HG03439 (cell line): ENCODE data around the gene ZNF319.
"Not testable (repeated sequence)": the region's sequence is repeated elsewhere in the genome, so short reads cannot be mapped to it uniquely, and the experiment has no call there.

Experiments used
- ATAC-seq: cut with Tn5 transposase; IDR thresholded peaks from one replicate; pipeline ENCODE4 v1.9.1; 2021; ENCODE audit warnings: mild to moderate bottlenecking, moderate library complexity; ENCODE audit not compliant: unreplicated experiment

Gene ZNF319

DNA sequence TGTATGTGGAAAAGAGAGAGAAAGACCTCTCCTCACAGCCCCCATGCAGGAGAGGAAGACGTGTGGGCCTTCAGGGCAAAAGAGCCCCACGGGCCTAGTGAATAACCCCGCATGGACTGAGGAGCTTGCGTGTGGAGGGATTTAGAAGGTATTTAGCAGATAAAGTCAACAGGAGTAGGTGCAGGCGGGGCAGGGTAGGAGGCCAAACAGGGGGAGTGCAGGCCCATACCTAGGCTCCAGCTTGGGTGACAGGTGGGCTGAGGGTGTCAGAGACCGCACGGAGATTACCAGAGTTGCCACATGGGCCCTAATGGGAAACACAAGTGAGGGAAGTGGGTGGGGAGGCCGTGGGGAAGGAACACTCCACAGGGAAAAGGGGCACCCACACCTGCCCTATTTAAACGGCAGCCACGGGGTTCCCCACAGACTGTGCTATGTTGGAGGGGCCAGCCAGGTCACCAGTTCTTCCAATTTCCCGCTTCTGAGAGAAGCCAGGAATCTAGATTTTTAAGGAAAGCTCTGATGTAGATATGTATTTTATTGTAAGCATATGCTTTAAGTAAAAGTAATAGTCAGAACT lies 21.4 kb downstream of the ZNF319 start:
- no peak for ATAC-seq

DNA sequence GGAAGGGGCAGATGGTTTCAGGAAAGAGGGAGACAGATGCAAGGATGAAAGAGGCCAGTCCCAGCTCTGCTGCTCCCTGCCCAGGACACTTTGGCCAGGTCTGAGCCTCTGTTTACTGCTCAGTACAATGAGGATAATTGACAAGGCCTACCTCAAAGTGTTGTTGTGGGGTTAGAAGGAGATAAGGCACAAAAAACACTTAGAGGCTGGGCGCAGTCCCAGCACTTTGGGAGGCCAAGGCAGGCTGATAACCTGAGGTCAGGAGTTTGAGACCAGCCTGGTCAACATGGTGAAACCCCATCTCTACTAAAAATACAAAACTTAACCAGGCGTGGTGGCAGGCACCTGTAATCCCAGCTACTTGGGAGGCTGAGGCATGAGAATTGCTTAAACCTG lies 22.4 kb downstream of the ZNF319 start:
- not testable (repeated sequence) for ATAC-seq

DNA sequence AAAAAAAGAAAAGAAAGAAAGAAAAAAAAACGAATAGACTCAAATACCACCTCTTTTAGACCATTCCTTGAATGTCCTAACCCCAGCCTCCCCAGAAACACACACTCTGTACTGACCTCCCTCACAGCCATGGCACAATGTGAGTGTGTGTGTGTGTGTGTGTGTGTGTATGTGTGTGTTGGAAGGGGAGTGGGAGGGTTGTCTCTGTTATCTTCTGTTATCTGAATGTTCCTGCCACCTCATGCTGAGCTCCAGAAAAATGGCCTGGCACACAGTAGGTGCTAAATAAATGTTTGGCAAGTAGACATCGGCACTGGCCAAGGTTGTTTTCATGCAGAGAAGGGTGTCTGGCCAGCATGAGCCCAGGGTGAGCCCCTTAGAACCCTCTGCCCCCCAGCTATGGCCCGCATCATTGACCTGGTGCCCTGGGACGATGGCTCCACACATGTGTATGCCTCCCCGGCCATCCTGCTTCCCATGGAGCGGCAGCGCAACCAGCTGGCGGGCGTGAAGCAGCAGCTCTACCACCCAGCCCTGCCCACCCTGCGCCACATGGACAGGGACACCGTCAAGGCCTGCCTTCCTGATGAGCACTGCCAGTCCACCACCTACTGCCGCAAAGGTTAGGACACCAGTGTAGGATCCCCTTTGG lies 22.9 kb downstream of the ZNF319 start:
- ATAC-seq: no peak

DNA sequence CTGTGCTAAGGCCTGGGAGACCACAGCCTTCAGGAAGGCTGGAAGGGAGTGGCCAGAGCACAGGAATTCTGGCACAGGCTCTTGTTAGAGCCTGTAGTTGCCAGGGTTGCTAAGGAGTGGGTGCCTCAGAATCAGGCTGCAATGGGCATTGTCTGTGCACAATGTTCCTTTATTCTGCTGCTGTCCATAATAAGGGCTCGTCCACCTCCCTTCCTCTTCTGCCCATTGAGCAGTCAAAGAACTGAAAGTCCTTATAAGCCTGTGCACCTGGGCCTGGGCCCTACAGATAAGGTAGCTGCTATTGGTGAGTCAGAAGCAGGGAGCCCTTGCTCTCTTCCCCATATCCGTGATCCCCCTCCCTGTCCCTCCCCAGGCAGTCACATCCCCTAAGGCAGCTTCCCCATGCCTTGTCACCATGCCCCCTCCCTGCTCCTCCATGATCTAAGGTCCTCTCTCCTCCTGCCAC lies 24.1 kb downstream of the ZNF319 start:
- ATAC-seq: no peak

DNA sequence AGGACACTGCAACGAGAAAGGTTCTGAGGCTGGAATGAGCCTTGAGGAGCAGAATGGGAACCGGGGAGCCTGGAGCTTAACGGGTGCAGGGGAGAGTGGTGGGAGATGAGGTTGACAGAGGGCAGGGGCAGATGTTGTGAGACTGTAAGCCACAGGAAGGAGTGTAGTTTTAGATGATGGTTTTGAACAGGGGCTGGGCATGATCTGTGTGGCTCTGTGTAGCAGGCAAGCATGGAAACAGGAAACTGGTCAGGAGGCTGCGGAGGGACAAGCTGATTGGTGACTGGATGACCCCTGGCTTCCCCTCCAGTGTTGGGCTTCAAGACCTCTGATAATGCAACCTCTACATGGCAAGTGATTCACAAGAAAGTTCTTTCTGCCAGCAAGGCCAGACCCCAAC lies 28.2 kb downstream of the ZNF319 start:
- ATAC-seq: no peak

DNA sequence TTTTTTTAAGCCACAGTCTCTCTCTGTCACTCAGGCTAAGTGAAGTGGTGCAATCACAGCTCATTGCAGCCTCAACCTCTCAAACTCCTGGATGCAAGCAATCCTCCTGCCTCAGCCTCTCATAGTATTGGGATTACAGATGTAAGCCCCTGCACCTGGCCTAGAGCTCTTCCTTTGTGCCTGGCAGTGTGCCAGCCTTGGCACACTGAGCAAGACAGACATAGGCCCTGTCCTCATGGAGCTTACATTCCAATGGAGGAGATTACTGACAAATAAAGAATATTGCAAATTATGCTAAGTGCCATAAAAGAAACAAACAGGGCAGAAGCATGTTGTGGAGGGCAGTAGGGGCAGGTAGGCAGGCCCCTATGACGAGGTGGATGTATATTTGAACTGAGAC lies 28.6 kb downstream of the ZNF319 start:
- ATAC-seq: no peak

DNA sequence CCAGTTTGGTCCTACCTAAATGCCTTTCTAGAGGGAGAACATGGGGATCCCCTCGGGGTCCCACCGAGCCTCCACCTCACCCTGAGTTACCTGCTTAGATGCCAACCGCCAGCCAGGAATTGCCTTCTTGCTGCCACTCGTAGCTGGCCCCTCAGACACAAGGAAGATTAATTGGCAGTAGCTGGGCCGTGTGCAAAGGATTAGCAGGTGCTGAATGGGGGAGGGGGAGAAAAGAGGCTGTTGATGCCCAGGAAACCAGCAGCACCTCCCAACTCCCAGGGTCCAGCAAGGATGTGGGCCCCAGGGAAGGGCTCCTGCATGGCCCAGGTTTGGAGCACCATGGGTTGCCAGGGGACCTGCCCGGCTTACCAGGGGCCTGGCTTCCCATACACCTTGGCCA lies 29.5 kb downstream of the ZNF319 start, which contains the start of gene CNGB1:
CNGB1 (minus strand) TSS at position 159 of the 400 bp plus-strand sequence. CDS start 3,842 bp downstream, outside the sequence.
- ATAC-seq: no peak

DNA sequence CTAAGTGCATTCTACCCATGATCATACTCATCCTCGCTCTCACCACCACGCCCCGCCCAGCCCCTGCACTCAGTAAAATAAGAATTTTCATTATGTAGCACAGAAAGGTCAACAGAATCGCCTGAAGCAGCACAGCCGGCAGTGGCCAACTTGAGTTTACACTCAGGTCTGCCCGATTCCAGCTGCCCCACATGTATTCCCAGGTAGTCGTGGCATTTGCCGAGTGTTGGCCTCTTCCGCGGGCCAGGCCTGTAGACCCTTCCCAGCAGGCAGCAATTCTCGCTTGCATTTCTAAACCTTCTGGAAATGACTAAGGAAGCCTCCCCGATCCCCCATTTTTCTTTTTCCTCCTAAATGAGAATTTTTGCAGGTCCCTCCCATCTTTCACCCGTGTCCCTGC lies 30.2 kb downstream of the ZNF319 start:
- ATAC-seq: no peak

DNA sequence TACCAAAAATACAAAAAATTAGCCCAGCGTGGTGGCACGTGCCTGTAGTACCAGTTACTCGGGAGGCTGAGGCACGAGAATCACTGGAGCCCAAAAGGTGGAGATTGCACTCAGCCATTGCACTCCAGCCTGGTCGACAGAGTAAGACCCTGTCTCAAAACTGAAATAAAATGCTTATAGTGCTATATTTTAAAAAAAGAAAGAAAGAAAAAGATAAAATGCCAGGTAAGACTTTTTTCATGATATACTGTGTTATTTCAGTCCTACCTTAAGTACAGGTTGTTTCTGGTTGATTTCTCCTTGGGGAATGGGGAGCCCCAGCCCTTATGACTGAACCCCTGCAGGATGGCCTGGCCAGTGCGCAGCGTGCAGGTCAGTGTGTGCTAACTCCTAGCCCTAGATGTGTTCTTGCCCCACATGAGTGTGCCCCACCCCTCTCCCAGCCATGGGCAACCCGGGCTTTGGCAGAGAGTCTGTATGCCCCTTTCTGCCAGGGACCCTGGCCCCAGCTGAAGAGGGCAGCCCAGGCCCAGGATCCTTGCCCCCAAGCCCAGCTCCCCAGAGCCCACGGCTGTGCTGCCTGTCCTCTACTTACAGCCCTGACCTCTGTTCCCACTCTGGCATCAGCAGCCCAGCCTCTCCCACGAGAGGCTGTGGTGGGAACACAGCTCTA lies 30.9 kb downstream of the ZNF319 start:
- ATAC-seq: no peak

DNA sequence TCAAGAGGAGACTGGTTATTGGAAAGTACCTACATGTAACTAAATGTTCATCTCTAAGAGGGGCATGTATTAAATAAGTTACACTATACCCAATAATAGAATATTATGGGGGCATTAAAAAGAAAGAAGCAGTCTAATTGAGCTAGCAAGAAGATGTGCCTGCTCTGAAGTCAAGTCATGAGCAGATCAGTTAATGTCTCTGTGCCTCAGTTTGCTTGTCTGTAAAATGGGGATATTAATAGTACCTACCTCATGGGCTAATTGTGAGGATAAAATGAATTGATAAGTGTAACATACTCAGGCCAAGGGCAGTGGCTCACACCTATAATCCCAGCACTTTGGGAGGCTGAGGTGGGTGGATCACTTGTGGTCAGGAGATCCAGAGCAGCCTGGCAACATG lies 32.6 kb downstream of the ZNF319 start:
- ATAC-seq: no peak

DNA sequence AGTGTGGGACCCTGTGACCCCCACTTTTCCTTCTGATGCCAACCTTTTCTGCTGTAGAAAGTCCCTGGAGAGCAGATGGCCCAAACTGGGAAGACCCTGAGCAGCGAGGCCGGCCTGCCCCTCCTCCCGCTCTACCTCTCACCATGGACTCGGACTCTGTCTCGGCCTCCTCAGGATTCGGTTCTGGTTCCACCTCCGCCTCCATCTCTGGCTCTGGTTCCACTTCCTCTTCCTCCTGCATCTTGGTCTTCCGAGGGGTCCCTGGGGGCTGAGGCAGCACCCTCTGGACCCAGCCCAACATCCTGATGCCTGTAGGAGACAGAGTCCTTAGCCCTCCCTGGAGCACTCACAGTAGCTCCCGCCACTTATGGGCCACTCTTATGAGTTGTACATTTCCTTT lies 33.5 kb downstream of the ZNF319 start:
- ATAC-seq: no peak

DNA sequence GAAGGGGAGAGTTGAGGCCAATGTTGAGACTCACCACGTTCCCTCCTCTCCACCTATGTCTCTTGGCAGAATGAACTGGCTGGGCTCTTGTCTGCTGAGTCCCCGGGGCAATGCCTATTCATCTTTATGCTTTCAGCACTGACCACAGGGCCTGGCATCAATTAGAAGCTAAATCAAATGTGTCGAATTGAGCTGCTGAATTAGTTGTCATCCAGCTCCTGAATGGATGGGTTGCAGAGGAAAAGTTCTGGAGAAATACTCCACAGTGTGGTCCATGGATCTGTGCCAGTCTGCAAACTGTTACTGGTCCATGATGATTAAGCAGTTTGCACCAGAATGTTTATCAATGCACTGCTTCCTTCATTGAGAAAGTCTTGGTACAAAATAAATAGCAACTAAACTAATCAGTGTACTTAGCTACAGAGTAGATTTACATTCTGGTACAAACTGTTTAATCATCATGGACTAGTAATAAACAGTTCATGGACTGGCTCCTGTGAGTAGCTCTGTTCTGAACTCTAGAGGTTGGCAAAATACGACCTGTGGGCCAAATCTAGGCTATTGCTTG lies 34.2 kb downstream of the ZNF319 start:
- no peak for ATAC-seq

DNA sequence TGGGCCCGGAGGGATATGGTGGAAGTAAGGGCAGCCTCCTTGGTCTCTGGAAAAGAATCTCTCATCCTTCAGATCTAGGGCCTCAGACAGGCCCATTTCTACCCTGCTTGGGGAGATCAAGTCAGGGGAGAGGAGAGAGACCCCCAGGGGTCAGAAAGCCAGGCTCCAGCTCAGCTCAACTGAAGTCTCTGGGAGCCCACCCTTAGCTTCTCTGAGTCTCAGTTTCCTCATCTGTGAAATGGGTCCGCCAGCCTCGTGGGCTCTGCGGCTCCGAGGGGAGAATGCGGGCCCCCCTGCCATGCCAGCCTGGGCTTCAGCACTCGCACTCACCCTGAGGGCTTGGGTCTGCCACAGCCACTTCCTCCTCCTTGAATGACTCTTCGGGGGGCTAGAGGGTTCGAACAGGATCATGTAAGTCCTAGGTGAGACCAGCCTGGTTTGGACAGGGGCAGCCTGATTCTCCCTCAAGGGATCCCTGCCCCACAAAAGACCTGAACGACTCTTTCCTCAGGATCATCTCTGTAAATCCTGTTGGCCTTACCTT lies 36.2 kb downstream of the ZNF319 start:
- ATAC-seq: no peak

DNA sequence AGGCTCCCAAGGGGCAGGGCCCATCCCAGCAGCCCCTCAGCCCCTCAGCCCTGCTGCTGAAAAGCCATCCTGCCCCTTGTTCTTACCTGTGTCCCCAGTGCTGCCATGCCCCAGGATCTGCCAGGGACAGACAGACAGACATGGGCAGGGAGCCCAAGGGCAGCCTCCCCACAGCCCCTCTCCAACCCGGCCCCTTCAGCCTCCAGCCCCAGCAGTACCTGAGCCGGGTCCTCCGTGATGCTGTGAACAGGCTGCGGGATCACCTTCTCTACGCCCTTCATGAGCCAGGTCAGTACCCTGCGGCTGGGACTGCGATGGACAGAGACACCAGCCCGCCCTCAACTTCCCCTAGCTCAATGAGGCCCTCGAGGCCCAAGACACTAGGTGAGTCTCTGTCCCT lies 37.7 kb downstream of the ZNF319 start:
- no peak for ATAC-seq

DNA sequence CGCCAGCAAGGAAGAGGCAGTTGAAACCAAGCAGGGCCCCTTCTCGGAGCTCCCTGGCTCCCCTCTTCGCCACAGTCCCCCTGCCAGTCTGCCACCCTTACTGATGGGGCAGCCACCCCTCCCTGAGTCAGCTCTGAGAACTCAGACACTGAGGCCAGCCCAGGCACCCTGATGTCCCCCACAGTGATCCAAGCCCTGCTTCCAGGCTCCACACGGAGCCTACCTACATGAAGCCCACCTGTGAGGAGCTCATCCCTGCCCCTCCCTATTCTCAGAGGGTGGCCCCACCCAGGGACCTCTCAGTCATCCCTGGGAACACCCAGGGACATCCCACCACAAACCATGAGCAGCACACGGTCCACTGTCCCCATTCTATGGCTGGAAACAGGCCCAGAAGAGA lies 38.4 kb downstream of the ZNF319 start:
- no peak for ATAC-seq

DNA sequence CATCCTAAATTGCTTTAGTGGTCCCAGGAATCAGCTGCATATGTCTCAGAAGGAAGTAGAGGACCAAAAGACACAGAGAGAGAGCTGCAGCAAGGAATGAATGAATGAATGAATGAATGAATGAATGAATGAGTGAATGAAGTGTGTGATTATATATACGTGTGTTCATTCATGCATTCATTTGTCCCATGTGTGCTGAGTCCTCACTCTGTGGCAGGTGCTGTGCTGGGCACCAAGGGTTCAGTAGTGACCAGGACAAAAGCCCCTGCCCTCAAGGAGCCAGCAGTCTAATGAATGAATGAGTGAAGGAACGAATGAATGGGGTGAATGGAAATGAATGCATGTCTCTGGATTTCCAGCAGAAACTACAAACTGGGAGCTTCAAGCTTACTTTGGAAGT lies 38.9 kb downstream of the ZNF319 start:
- no peak for ATAC-seq

DNA sequence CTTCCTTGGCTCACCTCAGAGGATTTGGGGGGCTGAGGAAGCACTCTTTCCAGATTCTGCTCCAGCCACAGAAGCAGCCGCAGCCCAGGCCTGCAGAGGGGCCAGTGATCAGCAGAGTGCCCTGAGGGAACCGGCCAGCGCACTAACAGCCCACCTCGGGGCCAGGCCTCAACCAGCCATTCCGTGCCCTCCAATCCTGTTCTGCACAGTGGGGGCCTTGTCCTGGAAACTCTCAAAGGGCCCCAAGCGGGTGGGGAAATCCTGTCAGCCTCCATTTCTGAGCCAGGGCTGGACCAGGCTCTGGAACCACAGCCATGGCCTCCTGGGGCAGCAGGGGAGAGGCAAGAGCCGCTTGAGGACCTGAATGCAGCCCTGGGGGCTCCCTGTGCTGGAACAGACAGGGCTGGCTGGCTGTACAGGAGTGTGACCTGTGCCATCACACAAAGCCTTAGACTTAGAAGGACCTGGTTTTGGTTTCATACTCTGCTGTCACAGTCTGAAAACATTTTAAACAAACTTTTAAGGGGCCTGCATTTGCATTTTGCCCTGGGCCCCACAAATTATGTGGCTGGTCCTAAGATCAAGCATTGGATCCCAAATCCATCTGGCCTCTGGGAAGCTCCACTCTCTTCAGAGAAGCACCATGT lies 39.5 kb downstream of the ZNF319 start:
- no peak for ATAC-seq

DNA sequence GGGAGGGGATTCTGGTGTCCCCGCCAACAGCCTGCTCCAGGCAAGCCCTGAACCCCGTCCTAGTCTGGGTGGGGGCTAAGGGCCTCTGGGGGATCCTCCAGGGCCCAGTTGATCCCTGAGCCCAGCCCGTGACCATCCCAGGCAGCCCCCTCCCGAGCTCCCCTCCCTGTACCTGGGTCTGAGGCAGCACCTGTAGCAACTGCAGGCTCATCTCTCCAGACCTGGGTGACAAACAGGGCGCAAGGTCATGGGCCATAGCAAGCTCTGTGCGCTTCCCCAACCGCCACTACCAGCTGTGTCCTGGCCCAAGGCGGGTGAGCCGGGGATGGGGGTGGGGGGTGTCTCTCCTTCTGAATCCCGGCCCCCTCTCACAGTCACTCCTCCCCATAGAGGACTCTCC lies 40.2 kb downstream of the ZNF319 start:
- no peak for ATAC-seq

DNA sequence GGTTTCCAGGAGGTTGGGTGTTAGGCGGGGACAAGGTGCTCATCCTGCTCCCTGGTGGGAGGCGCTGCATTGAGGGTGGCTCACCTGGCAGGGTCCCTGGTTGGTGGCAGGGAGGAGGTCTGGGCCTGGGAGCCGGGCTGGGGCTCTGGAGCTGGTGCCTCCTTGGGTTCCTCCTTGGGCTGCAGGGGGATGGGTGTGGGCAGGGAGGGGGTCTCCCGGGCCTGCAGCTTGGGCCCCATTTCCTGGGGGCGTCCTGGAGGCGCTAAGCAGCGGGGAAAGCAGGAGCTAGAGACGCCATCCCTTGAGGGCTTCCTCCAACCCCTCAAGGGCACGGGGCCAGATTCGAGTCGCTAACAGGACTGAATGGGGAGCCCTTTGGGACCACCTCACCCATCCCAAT lies 40.7 kb downstream of the ZNF319 start:
- ATAC-seq: no peak

DNA sequence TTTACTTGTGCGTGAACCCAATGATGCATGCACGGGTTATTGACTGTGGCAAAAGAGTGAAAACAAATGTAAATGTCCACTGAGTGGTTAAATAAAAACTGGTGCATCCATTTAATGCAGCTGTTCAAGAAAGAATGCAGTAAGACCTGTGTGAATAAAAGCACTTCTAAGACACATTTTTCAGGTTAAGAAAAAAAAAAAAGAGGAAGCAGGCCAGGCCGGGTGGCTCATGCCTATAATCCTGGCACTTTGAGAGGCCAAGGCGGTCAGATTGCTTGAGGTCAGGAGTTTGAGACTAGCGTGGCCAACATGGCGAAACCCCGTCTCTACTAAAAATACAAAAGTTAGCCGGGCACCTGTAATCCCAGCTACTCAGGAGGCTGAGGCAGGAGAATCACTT lies 41.4 kb downstream of the ZNF319 start:
- ATAC-seq: no peak

DNA sequence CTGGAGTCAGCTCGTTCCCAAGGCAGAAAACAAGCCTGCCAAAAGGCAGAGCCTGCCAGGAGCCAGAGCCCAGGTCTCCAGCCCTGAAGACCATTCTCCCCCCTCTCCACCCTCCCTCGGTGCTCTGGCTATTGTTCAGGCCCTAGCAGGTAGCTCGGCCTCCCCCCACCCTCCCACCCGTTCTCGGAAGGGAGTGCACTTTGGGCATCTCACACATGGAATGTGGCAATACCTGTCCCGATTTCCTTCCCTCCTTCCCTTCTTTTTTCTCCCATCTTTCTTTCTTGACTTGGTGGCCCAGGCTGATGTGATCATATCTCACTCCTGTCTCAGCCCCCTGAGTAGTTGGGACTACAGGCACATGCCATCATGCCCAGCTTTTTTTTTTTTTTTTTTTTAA lies 41.9 kb downstream of the ZNF319 start:
- no peak for ATAC-seq
